GM19372 (cell line): Measurements from ENCODE around the gene HGFAC.

Experiments used
- ATAC-seq: cut with Tn5 transposase; IDR thresholded peaks from one replicate; pipeline ENCODE4 v1.9.1; 2021; ENCODE audit warnings: mild to moderate bottlenecking, low read depth, moderate library complexity; ENCODE audit not compliant: unreplicated experiment

HGFAC gene

DNA sequence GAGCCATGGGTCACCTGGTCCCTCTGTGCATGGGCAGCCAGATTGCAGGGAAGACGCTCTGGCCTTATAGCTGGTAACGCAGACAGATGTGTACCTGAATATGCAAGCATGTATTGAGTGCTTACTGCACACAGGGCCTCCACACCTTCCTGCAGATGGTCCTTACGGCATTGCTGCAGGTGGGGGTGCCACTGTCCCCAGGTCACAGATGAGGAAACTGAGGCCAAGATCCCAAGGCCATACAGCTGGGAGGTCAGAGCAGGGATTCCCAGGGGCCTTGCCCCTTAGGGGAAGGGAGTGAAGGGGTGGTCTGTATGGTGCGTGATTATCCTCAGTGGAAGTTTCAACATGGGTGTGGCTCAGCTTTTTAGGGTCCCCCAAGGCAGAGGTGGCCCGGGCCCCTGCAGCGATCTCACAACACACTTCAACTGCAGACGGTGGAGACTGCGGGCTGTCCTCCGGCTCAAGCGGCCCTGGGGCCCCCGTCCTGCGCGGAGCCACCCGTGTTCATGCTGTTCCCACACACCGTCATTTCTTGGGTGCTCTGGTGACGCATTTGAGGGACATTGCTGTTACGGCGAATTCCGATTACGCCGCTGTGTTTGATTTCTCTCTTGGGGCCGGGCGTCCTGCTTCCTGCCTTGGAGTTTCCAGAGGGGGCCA lies 29.5 kb downstream of the HGFAC start:
- no peak for ATAC-seq

DNA sequence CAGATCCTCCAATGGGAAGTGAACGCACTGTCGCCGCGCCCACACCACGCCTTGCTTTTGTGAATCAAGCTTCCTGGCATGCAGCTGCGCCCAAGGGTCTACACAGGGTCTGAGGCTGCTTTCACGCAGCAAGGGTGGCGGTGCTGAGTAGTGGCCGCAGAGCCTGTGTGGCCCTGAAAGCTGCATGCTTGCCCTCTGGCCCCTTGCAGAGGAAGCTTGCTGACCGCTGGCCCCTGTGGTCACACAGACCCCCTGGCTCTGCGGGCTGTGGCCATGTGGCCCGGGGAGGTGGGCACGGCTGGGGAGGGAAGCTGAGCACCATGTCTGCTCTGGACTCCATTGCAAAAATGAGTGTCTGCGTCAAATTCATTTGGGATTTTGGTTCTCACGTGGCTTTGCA lies 30.1 kb downstream of the HGFAC start:
- no peak for ATAC-seq

DNA sequence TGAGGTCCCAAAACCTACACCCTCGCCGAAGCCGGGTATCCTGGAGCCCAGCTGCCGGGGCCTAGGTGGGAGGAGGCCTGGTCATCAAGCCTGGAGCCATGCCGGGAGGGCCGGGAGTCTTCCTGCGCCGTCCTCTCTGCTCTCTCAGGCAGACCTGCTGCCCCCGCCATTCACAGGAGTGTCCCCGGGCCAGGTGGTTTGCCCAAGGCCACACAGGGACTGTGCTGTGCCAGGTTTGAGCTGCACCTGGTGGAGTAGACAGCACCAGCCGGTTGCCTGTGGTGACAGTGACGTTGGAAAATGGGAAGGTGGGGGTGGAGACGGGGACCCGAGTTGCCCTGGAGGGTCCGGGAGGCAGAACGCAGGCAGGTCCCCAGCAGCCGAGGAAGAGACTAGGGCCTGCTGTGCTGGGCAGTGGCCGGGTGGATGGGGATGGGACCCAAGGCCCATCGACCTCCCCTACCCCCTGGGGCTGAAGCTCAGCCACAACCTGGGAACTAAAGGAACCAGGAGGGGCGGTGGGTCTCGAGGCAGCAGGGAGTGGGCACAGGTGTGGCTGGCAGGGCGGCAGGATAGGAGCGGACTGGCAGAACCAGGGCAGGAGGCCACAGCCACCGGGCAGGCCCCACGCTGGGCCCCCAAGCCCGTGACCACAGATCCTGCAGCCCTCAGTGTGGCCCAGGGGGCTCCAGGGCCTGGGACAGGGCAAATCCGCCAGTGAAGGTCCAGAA lies 30.8 kb downstream of the HGFAC start:
- ATAC-seq = no peak

DNA sequence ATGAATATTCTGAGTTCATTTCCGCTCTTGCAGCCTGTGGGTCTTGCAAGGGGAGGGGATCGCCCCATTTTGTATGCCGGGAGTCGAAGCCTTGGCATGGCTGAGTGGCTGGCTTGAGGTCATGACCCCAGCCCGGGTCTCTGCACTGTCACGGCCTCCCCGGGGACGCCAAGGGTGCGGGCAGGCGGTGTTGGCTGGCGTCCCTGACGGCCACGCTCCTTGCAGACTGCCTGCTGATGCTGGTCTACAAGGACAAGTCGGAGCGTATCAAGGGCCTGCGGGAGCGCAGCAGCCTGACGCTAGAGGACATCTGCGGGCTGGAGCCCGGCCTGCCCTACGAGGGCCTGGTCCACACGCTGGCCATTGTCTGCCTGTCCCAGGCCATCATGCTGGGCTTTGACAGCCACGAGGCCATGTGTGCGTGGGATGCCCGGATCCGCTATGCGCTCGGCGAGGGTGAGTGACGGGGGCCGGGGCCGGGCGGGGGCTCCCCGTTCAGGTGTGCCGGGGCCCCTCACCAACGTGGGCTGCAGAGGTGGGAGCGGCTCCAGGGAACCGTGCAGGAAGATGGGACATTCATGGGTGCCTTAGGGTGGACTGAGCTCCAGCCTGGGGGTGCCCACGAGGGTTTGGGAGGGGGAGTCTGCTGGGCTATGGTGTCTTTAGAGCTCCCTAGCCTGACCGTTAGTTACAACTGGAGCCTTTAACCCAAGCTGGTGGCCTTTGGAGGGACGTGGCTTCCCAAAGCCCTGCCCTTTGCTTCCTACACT lies 31.6 kb downstream of the HGFAC start:
- ATAC-seq = no peak

DNA sequence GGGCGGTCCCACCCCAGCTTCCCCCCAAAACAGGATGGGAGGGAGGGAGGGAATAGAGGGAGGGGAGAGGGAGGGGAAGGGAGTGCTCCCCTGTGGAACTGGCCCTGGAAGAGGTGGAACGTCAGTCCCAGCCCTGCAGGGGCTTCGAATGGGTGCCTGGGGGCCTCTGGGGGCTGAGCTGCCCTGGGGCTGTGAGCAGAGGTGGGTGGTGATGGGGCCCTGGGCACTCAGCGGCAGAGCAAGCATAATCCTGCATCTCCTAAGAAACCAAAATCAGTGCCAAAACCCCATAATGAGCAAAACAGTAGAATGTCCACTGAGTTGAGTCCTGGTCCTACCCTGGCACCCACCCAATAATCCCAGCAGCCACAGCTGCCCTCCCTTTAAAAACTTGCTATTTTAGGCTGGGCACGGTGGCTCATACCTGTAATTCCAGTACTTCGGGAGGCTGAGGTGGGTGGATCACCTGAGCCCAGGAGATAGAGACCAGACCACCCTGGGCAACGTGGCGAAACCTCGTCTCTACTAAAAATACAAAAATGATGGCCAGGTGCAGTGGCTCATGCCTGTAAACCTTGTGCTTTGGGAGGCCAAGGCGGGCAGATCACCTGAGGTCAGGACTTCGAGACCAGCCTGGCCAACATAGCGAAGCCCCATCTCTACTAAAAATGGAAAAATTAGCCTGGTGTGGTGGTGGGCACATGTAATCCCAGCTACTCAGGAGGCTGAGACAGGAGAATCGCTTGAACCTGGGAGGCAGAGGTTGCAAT lies 32.4 kb downstream of the HGFAC start:
- ATAC-seq = no peak

DNA sequence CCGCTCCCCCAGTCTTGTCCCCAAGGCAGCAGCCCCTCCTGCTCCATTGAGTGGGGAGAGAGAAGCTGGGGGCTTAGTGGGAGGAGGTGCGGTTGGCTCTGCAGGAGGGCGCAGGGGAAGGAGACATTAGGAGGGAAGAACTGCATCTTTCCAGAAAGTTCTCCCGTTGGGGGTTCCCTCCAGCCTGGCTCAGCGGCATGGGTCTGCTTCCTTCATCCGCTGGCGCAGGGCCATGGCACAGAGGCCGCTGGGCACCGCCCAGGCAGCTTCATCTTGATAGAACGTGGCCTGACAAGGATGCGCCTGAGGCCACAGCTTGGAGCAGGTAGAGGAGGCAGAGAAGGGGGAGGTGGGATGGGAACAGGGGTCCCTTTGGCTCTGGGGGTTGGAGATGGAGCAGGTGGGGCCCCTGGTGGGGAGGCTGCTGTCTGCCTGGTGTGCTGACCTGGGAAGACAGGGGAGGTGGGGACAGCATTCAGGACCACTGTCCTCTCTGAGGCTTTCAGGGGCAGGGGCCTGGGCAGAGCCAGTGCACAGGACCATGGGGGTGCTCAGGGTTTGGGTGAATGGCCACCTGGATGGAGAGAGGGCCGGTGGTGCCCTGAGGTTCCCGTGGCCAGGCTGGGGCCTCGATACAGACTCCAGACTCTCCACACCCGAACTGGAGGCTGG lies 33.4 kb downstream of the HGFAC start:
- no peak for ATAC-seq

DNA sequence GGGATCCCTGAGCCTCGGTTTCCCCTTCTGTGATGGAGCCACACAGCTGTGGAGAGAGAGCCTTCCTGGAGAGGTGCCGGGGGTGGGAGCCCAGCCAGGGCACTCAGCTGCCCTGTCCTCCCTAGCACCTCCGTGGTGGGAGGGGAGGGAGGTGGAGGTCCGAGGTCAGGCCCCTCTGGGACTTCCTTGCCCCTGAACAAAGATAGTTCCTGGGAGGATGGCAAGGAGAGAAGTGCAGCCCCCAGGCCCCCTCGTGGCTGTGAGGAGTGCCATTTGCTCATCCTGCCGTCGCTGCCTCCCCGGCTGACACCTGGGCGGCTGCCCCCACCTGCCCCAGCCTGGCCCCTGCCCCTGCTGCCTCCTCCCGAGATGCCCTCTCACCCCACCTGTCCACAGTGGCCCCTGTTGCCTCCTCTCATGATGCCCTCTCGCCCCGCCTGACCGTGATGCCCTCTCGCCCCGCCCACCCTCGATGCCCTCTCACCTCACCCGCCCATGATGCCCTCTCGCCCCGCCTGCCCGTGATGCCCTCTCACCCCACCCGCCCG lies 34.0 kb downstream of the HGFAC start:
- ATAC-seq = no peak

DNA sequence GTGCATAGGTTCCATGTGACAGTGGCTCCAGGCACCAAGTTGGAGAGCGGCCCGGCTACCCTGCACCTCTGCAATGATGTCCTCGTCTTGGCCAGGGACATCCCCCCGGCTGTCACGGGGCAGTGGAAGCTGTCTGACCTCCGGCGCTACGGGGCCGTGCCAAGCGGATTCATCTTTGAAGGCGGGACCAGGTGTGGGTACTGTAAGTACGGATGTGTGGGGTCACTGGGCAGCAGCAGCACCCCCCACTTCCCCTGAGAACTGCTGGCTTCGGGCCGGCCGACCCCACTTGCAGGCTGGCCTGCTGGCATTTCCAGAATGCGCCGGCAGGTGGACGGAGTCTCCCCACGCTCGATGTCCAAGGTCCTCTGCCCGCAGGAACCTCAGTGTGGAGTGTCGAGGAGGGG lies 34.6 kb downstream of the HGFAC start:
- no peak for ATAC-seq

DNA sequence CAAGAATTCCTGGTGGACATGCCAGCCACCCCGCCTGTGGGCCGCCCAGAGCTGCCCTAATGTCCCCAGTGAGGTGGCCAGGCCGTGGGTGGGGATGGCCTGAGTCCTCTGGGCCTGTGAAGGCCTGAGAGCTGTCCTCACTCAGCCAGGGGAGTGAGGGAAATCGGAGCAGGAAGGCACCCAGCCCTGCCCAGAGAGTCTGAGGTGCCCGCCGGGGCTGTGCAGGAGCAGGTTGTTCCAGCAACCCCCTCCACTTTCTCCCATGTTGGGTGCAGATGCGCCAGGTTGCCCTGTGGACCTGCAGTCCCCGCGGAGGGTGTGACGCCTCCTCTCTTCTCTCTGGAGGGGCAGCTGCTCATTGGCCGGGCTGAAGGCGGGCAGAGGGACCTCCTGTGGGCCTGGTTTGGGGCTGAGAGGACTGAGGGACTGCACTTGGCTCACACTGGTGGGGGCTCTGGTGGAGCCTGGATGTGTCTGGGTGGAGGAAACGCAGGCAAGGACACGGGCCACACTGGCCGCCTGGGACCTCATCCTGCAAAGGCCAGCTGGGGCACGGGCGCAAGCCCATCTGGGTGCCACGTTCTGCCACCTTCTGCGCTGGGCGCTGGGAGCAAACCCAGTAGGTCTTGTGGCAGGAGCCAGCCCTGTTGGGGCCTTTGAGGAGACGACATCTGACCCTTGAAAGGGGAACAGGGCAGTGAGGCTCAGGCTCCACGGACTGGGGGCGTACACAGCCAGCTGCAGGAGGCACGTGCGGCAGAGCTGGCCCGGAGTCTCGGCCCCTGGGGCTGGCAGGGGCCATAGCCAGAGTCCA lies 35.4 kb downstream of the HGFAC start:
- no peak for ATAC-seq

DNA sequence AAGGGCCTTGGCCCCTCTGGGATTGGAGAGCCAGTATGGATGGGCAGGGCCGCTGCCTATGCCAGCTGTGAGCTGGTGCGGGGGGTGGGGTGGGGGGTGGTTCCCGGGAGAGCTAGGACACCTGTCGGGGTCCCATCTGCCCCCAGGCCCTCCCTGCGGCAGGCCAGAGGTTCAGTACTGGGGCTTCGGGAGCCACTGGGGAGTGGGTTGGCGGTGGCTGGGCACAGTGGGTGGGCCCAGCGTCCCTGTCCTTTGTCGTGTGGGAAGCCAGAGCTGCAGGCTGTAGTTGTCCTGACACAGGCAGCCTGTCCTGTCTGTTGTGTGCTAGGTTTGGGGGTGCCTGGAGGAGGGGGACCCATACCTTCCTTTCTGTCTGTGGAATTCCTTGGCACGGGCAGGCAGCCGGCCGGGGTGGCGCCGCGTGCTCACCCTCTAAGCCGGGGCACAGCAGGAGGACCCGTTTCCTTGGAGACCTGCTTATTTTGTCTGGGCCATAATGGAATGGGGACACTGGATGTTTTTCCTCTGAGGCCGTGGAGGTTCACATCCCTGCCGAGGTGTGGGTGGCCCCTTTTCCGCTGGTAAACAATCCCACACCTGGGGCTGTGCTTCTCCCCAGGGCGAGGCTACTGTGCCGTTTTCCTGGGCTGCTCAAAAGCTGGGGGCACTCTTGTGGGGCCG lies 36.1 kb downstream of the HGFAC start:
- no peak for ATAC-seq

DNA sequence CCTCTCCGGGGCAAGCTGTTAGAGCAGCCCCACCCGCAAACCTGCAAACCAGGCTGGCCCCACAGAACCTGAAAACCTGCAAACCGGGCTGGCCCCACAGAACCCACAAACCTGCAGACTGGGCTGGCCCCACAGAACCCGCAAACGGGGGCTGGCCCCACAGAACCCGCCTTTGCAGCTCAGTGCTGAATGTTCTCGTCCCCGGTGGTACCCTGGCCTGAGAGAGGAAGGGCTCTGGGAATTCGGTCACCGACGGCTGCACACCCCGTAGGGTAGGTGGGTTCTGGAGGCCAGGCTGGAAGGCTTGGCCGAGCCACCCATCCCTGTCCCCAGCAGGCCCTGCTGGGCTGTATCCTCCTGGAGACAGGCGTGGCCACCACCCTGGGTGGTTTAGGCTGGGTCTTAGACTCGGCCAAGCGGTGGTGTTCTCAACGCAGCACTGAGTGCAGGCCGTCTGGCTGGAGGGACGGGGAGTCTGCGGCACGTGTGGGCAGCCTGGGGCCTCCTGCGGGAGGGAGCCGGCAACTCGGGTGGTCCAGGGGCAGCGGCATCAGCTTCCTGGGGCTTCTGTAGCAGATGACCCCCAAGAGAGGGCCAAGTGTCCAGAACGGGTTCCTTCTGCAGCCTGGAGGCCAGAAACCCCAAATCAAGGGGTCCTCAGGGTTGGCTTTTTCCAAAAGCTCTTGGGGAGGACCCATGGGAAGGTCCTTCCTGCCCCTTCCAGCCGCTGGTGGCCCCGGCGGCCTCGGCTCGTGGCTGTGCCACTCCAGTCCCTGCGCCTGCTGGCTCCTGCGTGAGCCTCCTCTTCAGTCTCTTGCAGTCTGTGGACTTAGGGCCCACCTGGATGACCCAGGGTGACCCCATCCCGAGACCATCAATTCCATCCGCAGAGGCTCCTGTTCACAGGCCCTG lies 36.9 kb downstream of the HGFAC start:
- ATAC-seq = no peak

DNA sequence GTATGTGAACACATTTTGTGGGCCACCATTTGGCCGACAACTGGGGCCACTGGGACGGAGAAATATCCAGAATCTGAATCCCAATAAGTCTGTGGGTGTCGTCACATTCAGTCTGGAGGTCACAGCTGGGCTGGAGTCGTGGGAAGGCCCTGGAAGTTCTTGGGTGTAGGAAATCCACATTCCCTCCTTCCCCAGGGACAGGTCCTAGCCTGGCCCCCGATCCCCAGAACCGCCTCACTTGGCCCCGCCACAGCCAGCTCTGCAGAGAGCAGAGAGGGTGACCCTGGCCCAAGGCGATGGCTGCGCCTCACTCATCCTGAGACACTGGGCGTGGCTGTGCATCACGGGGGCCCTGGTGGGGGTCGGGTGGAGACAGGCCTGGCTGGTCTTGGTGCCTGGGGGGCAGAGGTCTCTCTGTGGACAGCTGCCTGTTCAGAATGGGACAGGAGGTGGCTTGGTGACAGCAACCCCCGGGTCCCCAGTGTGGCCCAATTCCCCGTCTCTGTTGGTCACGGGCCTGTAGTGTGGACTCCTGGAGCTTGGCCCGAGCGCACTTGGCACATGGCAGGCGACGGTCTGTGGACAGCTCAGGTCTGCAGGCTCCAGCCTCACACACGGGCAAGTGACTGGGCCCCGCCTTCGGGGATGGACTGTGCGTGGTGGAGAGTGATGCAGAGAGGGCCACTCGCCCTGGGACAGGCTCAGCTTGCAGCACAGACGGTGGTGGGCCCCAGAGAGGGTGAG lies 37.8 kb downstream of the HGFAC start:
- no peak for ATAC-seq

DNA sequence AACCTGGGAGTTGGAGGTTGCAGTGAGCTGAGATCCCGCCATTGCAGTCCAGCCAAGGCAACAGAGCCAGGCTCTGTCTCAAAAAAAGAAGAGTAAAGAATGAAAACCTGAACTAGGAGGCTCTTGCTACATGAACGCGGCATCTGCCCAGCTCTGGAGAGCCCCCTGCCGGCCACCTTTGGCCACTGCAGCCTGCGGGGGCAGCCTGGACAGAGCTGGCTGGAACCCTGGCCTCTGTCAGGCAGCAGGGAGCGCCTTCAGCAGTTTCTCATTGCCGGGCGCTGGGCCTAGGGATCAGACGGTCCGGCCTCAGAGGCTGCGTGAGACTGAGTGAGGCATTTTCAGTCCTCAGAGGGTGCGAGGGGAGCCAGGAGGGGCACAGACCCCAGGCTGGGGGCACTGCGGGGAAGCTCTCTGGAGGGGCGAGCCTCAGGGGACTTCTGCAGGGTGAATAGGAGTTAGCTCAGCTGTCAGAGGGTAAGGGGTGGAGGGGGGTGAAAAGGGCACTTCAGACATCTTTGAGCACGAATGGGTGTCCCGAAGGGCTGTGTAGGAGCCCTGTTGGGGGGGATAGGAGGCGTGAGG lies 38.9 kb downstream of the HGFAC start:
- ATAC-seq = no peak

DNA sequence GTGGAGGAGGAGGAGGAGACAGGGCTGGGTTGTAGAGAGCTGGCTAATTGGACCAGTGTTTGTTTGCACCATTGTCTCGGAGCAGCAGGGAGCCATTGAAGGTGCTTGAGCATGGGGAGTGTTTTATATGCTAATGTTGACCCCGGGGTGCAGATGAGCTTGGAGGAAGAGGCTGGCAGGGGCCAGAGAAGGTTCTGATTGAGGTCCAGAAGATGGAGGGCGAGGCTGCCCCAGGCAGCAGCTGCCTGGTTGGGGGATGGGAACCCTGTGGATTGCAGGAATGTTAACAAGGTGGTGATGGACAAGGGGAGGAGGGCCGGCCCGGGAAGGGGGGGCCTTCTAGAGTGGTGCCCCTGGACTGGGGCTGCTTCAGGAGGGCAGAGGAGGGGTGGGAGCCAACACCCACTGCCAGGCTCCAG lies 39.4 kb downstream of the HGFAC start:
- no peak for ATAC-seq

DNA sequence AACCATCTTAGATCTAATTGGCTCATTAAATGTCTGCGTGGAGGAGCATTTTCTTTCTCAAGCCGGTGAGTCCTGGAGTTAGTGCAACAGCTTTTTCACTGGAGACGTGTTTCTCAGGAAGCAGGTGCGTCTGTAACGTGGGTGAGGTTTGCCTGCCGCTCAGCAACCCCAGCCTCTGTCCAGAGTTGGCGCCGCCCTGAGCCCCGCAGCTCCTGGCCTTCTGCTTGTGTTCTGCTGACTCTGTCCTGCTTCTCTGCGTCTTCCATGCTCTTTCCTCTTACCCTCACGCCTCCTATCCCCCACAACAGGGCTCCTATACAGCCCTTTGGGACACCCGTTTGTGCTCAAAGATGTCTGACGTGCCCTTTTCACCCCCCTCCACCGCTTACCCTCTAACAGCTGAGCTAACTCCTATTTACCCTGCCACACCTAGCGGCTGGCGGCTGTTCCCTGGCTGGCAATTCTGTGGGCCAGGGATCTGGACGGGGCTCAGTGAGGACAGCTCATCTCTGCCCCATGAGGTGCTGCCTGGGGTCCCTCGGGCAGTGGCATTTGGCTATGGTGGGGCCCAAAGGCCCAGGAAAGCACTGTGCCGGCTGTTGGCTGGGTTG lies 40.1 kb downstream of the HGFAC start:
- no peak for ATAC-seq

DNA sequence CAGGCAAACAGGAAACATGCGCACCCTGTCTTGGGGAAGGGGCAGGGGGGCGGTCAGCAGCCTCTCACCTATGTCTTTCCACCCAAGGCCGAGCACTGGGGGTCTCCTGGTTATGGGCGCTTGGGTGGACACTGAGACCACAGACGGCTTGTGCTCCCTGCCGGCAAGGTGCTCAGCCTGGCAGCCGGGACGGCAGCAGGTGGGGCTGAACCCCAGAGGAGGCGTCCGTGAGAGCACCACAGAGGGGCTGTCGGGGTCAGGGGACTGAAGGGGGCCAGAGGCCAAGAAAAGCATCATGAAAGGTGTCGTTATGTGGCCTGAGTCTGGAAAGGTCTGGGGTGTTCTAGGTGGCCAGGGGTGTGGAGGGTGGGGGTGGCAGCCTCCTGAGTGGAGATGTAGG lies 40.9 kb downstream of the HGFAC start:
- ATAC-seq = no peak
